GM21367 (cell line): Measurements from ENCODE around the gene C14orf132.
"Not testable (repeated sequence)": the region's sequence is repeated elsewhere in the genome, so short reads cannot be mapped to it uniquely, and the experiment has no call there.

Experiments
- ATAC-seq: cut with Tn5 transposase; IDR thresholded peaks from one replicate; pipeline ENCODE4 v1.9.1; 2021; ENCODE audit not compliant: unreplicated experiment

Gene C14orf132

DNA sequence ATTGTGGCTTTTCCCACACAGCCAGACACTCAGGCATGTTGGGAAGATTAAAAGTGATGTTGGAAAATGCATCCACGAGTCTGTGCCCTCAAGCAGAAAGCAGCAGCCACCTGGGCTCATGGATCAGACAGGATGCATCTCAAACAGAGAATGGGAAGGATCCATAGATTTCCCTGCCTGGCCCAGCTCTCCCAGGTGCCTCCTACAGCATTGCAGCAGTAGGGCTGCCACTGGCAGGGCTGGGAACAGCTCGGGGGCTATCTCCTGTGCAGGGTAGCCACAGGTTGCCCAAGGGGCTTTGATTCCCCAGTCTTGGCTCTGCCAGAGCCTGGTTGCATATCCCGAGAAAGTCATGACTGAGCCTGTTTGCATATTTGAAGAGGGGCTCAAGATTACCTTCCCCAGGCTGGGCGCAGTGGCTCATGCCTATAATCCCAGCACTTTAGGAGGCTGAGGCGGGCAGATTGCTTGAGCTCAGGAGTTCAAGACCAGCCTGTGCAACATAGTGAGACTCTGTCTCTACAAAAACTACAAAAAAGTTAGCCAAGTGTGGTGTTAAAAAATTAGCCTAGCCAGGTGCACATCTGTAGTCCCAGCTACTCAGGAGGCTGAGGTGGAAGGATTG lies 19.5 kb downstream of the C14orf132 start:
- ATAC-seq: no peak

DNA sequence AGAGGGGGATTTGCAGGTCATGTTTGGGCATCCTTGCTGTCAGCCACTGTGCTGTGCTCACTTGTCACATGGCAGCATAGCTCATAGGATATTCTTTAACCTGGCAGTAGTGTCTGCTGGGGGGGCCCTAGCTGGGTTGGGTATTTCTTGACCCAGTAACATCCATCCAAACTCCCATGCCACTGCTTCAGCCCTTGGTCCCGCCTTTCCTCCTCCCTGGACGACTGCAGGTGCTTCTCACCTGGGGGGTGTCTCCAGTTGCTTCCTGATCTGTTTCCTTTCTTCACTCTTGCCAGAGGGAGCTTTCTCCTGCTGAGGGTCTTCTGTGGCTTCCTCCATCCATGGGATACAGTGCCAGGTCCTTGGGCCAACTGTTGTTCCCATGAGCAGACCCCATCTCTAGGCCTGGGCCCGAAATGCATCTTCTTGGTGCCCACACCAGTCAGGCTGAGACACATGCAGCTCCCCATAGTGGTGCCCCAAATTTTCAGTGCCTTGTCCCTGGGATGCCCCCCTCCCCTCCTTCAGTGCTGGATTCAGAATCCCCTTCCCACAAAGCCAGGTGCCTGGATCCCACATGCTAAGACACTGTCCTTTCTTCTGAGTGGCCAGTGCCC lies 20.5 kb downstream of the C14orf132 start:
- no peak for ATAC-seq

DNA sequence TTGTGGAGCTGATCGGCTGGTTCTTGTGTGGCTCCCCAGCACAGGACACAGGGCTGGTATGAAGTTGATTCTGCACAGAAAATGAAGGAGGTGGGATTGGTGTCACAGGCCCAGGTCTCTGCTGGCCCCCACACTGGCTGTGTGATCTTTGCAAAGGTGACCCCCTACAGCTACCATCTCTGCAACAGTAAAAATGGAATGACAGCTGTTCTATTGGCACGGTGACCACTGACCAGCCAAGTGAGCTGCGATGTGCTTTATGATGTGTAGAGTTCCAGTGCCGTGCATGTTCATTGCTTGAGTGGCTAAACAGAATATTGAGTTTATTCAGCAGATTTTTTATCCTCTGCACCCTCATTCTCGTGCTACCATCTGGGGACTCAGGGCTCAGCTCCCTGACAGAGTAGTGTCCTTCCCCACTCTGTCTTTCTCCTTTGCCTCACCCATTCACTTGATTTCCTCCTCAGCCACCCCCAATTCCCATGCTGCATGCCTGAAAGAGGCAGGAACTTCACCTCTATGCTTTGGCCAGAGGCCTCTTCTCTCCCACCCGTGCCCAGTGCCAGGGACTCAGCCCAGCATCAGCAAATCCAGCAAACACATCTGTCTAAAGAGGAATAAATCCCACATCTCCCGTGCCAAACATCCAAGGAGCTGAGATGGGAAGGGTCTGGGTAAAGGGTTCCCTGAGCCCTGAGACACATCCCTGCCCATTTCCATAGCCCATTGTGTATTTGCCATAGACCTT lies 21.2 kb downstream of the C14orf132 start:
- ATAC-seq: no peak

DNA sequence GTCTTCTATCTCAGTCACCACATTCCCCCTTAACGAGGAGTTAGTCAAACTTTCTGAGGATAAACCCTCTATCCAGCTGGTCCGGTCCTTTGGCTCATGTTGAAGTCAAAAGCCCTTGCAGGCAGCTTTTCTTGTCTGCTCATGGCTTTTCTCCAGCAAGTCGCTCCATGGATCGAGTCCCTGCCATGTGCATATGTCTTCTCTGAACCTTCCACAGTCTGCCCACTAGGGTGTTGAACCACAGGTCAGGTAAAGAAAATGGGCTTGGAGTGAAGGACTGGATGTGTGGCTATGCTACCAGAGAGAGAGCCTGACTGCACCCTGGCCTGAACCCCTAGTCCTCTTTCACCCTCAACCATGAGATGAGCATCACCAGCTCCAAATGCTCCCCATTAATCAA lies 22.8 kb downstream of the C14orf132 start:
- ATAC-seq: no peak

DNA sequence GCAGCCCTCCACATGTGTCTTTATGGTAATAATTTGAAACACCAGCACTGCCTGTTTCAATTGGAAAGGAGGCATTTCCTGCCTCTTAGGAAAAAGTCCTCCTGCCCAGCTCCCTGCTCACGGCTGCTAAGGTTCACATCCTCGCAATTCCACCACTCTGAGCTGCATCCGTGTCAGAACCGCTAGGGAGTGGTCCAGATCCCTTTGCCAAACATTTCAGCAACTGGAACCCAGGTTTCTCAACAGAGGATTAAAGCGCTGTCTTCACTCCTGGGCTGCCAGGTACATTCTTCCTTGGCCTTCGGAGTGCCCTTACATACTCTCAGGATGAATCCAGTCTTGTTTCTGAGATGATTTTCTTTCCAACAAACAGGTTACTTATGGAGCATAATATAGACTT lies 23.3 kb downstream of the C14orf132 start:
- ATAC-seq: no peak

DNA sequence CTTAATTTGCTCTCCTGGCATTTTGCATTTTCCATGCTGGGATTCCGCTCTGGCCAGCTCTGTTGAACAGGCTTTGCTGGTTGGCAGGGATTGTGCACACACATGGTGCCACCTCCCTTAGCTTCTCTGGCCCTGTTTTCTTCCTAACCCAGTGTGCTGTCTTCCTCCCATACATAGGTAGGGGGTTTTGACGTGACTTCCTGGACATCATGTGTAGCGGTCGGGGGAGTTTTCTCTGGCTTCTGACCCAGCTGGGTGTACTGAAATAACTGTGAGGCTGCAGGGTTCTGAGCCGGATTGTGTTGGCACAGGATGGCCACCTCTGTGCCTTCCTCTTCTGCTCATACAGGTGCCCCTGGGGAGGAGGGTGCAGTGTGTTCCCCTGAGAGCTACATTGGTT lies 25.7 kb downstream of the C14orf132 start:
- no peak for ATAC-seq

DNA sequence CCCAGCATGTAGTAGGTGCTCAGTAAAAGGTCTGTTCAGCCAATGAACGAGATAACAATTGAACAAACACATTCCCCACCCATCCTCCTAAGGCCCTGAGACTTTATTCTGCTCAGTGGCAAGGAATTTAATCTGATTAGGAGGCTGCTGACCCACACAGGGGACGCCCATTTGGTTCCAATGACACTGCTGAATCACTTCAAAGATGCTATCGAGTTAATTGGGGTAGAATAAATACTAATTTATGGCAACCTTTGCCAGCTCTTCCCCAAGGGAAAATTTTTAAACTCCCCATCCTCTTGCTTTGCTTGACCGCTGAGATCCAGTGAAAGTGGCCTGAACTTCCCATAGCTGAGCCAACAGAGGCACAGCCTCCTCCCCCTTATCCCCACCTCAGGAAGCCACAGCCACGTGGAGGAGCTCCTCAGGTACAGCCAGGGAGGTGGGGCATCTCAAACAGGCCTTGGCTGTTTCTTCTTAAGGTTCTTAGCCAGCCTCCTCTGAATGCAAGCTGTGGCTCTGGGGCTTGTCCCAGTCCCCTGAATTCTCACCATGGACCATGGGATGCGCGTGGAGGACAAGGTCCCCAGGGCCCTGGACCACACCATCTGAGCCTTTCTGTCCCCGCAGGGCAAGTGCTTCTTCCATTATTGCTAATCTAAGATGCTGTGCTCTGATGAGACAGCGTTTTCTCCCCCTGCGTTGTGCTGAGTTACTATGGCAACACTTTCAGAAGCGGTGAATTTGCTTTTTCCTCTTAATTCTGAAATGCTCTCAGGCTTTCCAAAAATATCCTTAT lies 26.7 kb downstream of the C14orf132 start:
- ATAC-seq: no peak

DNA sequence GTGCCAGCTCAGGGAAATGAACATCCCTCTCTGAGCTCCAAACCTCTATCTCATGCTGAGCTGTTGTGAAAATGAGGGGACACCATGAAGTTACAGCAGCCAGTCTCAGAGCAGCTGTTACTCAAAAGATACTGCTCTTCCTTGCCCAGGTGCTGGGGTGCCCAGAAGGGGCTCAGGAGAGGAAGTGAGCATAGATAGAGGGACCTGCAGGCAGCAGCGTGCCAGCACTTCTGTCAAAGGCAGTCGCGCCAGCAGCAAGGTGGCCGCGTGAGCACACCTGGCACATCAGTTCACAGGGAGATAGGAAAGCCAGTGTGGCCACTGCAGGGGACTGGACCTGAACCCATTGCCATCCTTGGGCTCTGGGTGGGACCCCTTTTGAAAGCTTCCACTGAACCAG lies 27.8 kb downstream of the C14orf132 start:
- ATAC-seq: no peak

DNA sequence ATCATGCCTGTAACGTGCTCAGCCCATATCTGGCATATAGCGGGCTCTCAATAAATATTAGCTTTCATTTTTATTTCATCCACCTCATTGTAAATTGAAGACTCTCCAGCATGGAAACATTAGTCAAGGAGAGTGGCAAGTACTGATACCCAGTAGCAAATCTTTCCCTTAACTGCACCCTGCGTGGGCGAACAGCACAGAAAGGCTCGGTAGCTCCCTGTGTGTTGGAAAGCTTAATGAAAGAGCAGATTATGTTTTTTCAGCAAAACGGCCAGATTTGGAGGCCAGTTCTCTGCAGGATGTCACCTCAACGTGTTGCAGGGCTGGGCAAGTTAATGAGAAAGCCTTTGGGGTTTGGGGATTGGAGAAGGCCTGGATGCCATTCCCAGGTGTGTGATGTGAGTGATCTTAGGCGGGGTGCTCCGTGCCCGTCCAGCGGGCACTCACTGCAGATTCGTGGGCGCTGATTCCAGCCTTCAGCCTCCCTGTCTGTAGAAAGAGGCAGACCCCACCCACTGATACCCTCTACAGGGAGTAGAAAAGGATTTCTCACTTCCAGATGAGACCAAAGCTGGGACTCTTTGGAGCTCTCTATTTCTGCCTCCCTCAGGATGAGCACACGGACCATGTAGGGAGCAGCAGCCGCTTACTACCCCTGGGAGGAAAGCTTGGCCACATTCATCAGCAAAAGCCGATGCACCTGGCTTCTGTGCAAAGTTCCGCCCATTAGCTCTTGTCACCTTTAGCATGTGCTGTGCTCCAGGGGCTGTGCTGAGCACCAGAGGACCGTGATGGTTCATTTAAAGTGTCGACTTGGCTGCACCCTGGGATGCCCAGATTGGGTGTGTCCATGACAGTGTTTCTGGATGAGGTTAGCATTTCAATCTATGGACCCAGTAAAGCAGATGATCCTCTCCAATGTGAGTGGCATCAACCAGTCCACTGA lies 29.1 kb downstream of the C14orf132 start:
- no peak for ATAC-seq

DNA sequence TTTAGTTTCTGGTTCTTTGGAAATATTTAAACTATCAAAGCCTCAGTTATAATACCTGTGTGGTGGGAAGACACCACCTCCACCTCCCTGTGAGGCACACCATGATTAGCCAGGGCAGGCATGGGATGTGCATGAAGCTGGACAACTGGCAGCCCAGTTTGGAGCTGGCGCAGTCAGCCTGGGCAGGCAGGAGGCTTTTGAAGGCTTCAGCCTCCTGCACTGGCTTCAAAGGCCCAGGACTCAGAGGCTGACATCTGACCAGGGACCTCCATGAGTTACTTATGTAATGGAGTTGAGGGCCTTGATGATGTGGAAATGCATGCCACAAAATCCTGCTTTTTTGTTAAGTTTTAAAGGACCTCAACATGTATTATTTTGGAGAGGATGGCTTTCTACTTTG lies 30.3 kb downstream of the C14orf132 start:
- no peak for ATAC-seq

DNA sequence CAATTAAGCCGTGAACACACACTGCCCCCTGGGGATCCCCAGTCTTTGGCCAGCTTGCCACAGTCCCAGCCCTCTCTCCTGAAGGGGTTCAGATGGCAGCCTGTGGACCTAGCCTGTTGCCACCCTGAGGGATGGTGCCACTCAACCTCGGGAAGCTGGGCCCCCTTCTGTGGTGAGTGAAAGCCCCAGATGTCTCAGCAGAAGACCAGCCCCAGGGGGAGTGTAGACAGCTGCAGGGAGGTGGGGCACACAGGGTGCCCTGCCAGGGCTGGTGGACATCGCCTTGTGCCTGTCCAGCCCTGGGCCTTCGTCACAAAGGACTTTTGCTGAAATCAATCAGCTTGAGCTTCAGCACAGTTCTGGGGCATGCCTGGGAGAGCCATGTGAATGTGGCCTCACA lies 32.4 kb downstream of the C14orf132 start:
- ATAC-seq: no peak

DNA sequence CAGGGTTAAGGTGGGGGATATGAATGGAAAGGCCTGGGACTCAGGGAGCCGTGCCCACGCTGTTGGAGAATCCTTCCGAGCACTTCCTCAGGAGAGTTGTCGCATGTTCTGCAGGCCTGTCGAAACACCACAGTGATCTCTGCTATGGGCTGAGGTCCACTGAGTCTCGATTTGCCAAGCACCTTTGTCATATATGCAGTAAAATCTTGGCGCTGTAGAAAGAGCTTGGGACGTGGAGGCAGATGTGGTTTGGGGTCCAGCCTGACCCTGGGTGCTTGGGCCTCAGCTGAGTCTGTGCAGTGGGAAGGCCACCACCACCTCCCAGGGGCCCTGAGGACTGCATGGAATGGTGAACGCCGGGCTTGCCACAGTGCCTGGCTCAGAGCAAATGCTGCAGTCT lies 32.9 kb downstream of the C14orf132 start:
- no peak for ATAC-seq

DNA sequence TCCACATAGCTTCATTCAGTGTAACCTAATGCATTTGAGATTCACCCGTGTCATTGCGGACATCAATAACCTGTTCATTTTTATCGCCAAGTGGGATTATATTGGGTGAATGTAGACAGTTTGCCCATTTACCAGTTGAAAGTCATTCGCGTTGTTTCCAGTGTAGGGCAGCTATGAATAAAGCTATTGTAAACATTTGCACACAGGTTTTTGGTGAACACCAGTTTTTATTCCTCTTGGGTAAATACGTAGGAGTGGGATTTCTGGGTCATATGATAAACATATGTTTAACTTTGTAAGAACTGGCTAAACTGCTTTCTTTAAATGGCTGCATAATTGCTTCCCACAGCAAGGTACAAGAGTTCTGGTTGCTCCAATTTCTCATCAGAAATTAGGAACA lies 33.6 kb downstream of the C14orf132 start:
- ATAC-seq: no peak

DNA sequence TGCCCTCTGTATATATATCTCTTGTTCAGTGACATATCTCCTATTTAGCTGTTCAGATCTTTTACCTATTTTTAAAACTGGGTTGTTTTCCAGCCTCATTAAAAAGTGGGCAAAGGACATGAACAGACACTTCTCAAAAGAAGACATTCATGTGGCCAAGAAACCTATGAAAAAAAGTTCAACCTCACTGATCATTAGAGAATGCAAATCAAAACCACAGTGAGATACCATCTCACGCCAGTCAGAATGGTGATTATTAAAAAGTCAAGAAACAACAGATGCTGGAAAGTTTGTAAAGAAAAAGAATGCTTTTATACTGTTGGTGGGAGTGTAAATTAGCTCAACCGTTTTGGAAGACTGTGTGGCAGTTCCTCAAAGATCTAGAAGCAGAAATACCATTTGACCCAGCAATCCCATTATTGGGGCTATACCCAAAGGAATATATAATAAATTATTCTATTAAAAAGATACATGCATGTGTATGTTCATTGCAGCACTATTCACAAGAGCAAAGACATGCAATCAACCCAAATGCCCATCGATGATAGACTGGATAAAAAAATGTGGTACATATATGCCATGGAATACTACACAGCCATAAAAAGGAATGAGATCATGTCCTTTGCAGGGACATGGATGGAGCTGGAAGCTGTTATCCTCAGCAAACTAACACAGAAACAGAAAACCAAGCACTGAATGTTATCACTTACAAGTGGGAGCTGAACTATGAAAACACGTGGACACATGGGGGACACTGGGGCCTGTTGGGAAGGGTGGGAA lies 34.3 kb downstream of the C14orf132 start:
- not testable (repeated sequence) for ATAC-seq

DNA sequence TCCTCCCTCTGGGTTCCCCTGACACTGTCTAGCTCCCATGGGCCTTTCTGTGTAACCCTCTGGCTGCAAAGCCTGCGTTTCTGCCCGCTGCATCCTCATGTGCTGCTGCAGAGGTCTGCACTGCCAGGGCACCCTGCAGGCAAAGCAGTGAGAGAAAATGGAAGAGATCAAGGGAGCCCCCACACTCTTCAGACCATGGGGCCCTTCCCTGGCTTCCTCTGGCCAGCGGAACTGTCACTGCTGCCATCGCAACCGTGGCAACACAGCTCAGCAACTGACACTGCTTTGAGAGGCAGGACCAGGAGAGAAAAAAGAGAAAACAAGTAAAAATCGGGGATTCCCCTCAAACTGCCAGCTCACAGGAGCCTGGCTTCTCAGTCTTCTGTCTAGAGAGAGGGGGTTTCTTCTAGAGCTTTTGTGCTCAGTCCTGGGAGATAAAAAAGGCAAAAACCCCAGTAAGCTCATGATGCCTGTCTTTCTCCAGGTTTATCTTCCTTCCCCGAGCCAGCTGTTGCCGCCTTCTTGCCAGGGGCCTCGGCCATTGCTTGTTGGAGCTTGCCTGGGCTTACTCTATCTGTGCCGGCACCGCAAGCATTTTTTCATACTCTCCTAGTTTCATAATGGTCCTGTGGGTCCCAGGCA lies 38.9 kb downstream of the C14orf132 start:
- ATAC-seq: no peak

DNA sequence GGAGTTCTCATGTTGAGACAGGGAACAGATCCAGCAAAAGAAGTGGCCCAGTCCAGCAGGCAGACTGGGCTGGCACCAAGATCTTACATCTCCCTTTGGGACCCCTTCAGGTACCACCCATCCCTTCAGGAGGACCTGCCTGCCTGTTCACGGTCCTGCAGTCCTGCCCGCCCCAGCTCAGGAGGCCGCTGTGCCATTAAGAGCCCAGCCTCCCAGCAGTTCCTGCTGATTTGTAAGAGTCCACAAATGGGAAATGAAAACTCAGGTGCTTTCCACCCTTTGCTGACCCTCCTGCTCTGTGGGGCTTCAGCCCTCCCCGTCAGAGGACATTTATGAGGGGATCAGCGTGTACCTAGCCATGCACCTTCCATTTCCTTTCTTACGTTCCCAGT lies 39.5 kb downstream of the C14orf132 start:
- ATAC-seq: no peak

DNA sequence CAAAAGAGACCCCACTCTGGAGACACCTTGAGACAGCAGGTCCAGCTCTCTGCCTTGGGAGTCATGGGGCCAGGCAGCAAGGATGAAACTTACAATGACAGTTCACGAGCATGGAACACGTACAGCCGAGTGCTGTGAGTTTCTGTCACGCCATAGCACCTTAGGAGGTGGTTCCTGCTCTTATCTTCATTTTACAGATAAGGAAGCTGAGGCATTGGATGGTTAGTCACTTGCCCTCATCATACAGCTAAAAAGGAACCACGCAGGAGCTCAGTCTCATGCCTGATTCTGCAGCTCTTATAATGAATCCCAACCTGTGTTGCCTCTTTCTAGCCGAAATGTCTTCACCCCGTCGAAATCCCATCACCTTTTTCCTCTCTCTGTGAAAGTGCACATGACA lies 39.9 kb downstream of the C14orf132 start:
- ATAC-seq: no peak

DNA sequence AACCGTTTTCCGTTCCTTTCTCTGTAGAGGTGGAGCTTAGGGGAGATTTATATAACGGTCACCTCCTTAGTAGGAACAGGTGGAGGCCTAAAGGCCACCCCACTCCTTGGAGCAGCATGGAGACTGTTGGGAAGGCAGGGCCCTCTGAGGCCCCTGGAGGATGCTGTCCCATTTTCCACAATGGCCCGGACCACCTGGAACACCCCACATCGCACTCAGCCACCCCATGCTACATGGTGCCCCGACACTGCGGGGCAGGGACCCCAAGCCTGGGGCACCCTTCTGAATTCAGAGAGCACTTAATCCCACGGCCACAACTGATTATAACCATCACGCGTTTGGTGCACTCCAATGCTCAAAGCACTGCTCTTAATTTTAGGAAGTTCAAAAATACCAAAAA lies 41.4 kb downstream of the C14orf132 start:
- no peak for ATAC-seq

DNA sequence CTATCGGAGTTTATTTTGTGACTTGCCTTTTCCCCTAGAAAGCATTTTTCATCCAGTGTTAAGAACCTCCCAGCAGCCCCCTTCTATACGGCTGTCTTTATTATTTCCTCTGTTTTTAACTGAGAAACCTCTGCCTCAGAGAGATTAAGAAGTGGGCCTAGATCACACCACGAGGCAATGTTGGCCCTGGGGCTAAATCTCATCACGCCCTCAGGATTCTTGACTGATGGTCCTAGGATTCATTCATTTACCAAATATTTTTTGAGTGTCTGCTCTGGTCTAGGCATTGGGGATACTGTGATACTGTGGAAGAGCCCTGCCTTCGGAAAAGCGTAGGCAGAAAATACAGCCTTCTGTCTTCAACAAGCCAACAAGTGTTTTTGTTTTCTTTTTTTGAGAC lies 42.1 kb downstream of the C14orf132 start:
- no peak for ATAC-seq
